H54 (cell line): Measurements from ENCODE around the gene LRRC74A.
"Not testable (repeated sequence)": the region's sequence is repeated elsewhere in the genome, so short reads cannot be mapped to it uniquely, and the experiment has no call there.

Source experiments
- DNase-seq: peaks from one replicate; pipeline ENCODE4 v3.0.0; 2011; ENCODE audit warnings: low spot score, mixed read lengths; ENCODE audit not compliant: insufficient read length
- FAIRE-seq: peaks from 3 replicates; lab custom pipeline; 2011; peaks lifted over from hg19 to GRCh38; lab: Jason Lieb, UNC
- POLR2A ChIP-seq: IDR thresholded peaks from 2 replicates; pipeline ENCODE4 v1.6.1; 2011; ENCODE audit warnings: low read depth, mild to moderate bottlenecking, low read length

The LRRC74A gene

DNA sequence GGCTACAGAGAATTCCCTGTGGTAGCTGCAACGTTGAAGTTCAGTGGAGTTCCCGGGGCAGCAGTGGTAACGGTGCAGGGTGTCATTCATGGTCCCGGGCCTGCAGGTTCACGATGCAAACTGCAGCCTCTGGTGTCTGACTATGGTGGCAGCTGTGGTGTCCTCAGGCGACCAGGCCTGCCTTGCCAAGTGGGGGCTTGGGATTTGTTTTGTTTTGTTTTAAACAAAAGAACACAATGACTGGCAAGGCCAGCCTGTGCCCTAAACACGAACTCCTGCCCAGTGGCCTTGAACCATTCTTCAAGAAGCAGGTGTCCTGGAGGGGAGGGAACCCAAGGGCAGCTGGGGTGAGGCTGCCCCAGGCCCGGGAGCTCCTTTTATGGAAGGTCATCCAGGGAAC, 48.5 kb downstream of the LRRC74A start:
- DNase-seq (no peak), FAIRE-seq (no peak)
- no peak for TF ChIP-seq POLR2A

DNA sequence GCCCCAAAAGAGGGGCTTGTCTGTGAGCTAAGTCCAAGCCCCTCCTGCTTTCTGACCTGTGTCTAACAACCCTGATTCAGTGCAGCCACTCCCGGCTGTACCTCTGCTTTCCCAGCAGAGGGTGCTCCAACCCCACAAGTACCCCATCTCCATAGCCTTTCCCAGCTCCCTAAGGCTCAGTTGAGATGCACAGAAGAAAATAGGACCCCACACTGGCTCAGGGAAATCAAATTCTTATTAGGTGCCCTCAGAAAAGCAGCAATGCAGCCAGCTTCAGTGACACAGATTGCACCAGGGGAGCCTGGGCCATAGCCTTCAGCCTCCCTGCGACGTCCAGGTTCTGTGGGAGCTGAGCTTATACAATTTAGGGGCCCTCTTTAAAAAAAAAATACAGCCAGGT, 49.9 kb downstream of the LRRC74A start:
- TF ChIP-seq POLR2A: no peak
- FAIRE-seq (no peak), DNase-seq (peak; percentile 51)

DNA sequence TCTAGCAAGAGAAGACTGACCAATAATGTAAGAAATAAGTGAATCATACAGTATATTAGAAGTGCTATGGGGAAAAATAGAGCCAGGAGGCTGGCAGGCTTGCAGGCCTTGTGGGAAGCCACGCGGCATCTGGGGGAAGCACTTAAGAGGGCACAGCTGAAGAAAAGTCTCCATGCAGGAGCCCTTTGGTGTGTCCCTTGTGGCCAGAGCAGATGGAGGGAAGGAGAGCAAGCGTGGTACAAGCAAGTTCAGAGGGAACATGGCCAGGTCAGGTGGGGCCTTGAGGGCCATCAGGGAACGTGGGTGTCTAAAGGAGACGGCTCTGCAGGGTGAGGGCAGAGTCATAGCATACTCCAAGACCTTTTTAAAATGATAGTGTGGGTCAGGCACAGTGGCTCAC, 51.7 kb downstream of the LRRC74A start:
- DNase-seq: no peak
- FAIRE-seq: no peak
- no peak for TF ChIP-seq POLR2A

DNA sequence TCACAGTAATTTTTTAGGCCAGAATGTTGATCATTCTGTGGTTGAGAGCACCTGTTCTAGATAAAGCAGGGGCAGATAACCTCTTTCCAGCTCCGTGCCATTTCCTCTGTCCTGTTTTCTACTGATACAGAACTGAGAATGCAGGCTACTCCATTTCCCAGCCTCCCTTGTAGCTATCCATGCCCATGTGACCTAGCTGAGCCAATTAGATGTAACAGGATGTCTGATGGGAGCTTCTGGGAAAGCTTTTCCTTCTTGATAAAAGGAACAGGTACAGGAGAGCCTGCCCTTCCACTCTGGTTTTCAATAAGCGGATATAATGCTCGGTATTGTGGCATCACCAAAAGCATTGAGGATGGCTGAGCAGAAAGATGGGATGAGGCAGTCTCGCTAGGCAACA, 54.2 kb downstream of the LRRC74A start:
- DNase-seq (no peak), FAIRE-seq (no peak)
- TF ChIP-seq POLR2A: no peak

DNA sequence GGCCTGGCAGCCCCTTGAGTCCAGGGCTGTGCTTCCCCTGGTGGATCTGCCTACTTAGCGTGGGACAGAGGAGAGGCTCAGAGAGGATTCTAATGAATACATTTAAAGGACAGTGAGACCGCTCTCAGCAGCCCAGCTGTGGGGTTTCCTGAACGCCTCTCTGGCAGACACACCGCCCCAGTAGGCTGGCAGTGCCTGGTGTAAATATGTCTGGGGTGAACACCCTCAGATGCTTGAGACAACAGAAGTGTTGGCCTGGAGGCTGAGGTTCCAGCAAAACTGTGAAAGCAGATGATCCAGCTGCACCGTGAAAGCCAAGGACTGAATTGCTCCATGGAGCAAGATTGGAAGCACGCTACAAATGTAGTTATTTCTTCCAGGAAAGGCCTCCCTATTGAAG, 55.1 kb downstream of the LRRC74A start:
- FAIRE-seq (no peak), DNase-seq (no peak)
- no peak for TF ChIP-seq POLR2A

DNA sequence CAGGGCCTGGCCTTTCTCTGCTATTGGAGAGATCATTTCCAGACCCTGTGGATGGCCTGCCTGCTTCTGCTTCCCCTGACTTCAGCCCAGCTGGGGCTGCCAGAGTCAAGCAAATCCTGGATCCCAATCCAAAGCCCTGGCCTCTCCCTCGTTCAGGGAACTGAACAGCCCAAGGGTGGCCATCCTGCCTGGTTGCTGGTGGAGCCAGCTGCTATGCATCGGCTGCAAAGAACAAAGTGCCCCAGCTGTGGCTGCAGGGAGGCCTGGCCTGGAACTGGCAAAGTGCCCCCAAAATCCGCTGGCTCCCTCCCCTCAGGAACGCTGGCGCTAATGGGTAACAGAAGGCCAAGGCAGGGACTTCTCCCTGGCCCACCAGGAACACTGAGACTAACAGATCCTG, 56.4 kb downstream of the LRRC74A start:
- DNase-seq (no peak), FAIRE-seq (no peak)

DNA sequence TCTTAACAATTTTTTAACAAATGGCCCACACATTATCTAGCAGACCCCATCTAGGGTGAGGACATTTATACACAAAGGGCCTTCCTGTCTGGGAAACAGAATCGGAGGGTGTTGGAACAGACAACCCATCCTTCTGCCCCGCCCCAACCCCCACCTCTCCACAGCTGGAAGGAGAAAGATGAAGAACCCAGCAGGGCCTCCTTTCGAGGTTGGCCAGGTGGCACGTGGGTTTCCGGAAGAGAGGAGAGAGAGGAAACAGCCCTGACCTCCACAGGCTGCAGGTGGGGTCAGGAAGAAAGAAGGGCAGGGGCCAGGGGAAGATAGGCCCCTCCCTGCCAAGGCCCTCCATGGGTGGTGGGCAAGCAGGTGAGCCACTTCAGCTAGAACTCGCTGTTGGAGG, 57.2 kb downstream of the LRRC74A start:
- no peak for FAIRE-seq
- DNase-seq: no peak
- no peak for TF ChIP-seq POLR2A

More for the DNA sequence above, 56.4 kb downstream of the LRRC74A start:
- TF ChIP-seq POLR2A: no peak

DNA sequence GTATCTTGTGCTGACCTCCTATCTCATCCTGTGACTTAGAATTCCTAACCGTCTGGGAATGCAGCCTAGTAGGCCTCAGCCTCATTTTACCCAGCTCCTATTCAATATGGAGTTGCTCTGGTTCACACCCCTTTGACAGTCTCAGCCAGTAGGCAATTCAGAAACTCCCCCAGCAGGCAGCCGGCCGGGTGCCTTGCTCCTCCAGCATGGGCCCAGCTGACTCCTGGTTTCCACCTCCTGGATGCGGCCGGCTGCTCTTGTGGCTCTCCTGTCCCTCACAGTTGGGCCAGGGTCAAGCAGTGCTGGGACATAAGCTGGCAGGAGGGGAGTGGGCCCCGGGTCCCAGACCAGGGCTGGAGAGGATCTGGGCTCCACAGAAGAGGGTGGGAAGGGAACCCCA, 58.2 kb downstream of the LRRC74A start:
- FAIRE-seq (no peak), DNase-seq (no peak)
- no peak for TF ChIP-seq POLR2A

DNA sequence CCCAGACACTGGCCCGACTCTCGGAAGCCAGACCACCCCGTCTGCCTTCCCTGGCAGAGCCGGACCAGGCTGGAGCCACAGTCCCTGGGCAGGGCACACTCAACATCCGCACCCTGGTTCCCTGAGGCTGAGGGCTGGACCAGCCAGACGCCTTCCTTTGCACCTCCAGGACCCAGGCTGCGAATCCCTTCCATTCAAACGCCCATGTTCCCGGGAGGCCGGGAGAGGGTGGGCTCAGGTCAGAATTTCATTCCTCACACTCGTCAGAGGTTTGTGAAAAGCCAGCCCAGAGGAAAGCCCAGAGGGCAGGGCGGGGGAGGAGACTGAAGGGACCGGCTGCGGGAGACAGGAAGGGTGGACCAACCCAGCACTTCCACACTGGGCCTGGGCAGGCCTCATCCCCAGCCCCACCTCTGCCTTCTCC, 58.7 kb downstream of the LRRC74A start:
- DNase-seq (no peak), FAIRE-seq (no peak)
- no peak for TF ChIP-seq POLR2A

DNA sequence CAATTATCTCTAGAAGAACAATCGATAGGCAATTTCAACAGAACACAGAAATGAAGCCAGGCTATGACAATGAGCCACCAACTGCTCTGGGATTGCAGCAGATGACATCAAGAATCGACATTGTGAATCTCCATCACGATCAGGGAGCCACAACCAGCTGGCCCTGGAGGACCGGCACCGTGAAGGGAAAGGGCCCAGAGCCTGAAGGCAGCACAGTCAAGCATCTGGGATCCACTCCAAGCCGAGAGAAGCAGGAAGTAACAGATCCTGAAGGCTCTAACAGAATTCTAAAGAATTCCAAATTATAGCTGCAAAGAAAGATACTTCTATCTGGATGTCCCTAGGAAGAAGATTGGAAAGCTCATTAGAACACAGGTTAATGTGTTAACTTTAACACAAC, 61.0 kb downstream of the LRRC74A start:
- no peak for TF ChIP-seq POLR2A
- DNase-seq (no peak), FAIRE-seq (no peak)

DNA sequence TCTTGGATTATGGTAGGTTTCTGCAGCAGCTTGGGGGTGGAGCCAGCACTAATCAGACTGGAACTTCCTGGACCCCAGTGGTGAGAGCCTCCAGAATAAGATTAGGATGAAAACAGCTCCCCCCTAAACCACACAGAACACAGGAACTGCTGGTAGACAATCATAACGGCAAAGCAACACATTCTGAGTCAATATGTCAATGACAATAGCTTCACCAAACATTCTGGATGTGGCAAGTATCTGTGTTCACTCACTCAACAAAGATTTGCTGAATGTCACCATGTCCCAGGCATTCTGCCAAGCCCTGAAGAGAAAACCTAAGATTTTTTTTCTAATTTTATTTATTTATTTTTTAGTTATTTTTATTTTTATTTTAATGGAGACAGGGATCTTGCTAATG, 65.2 kb downstream of the LRRC74A start:
- TF ChIP-seq POLR2A: no peak
- DNase-seq (no peak), FAIRE-seq (no peak)

DNA sequence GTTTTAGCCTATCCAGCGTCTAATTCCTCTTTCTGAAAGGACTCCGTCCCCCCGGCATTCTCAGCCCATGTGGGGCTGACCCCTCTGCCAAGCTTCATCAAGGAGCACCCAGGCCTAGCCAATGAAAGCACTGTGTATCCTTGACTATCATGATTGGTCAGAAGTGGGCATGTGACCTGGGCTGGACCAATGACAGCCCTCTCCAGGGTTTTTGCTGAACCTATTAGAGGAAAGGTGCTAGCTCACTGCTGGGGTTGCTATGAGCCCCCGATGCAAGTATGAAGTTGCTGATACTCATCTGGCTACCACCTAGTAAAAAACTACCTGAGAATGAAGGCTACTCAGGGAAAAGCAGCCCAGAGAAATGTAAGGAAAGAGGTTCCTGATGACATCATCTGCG, 68.1 kb downstream of the LRRC74A start:
- FAIRE-seq (no peak), DNase-seq (no peak)
- no peak for TF ChIP-seq POLR2A

DNA sequence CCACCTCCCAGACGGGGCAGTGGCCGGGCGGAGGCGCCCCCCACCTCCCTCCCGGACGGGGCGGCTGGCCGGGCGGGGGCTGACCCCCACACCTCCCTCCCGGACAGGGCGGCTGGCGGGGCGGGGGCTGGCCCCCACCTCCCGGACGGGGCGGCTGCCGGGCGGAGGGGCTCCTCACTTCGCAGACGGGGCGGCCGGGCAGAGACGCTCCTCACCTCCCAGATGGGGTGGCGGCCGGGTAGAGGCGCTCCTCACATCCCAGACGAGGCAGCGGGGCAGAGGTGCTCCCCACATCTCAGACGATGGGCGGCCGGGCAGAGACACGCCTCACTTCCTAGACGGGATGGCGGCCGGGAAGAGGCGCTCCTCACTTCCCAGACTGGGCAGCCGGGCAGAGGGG, 71.8 kb downstream of the LRRC74A start:
- DNase-seq, FAIRE-seq: not testable (repeated sequence)

DNA sequence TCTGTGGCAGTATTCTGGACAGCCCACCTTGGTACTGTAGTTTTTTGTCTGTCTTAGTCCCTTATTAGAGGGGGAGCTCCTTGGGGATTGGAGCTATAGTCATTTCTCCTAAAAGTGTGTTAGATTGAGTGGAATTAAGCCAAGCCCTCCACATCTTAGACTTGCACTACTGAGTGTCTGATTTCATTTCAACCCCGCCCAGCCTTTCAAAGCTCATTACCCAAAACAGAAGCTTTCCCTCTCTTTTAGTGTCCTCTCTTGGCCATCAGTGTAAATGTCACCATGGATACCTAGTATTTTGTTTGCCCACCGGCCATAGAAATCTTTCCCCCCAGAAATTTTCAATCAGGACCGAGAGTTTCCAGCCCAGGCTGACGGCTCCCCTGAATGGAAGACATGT, 74.5 kb downstream of the LRRC74A start:
- no peak for DNase-seq
- FAIRE-seq: no peak
- no peak for TF ChIP-seq POLR2A

DNA sequence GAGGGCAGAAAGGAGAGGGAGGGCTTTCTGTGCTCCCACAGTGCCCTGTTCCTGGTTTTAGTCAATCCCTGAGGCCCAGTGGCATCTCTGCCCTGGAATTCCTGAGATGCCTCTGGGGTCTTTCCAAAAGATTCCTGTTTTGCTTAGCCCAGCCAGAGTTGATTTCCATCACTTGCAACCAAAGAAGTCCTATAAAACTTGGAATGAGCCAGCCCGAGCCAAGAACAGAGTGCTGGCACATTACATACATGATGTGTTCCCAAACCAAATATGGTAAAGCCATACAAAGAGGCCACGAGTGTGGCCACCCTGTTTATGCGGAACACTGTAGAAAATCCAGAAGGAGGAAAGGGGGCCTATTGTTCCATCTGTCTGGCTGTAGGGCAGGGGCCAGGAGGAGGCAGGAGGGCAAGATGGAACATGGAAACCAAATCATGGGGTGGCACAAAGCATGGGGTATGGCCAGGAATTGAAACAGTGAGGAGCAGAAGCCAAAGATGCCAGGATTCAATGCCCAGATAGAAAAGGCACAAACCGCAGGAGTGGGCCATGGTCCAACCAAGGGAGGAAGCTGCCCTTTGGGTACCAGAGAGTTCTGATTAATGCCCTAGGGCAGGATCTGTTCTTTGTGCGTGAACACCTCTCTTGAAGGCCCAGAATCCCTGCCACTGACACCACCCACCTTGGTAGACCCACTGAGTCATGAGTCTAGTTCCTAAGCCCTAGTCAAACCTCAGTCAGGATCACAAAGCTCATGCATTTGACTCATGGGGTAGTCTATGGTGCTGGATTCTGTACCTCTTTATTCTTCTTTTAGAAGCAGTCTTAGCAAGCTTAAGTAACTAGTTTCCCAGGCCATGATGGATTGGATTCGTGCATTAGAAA, 75.2 kb downstream of the LRRC74A start:
- DNase-seq (no peak), FAIRE-seq (no peak)
- no peak for TF ChIP-seq POLR2A

DNA sequence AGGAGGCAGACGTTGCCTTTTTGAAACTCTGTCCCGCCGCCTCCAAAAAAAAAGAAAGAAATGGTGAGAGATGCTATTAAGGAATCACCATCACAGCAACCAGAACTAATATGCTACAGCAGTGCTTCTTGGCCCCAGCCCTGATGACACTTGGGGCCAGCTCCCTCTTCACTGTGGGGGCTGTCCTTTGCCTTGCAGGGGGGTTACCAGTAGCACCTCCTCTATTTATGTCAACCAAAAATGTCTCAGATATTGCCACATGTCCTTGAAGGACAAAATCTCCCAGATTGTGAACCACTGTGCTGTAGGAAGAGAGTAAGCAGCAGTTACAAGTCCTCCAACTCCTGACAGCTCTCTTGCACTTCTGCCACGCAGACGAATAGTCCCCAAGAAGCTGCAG, 76.4 kb downstream of the LRRC74A start:
- no peak for TF ChIP-seq POLR2A
- FAIRE-seq: no peak
- DNase-seq: no peak
